B cell (primary cell): Measurements from ENCODE around the gene MBNL2.

Source experiments
- CTCF ChIP-seq: fragments of 200-600 bp; IDR thresholded peaks from one replicate; pipeline ENCODE4 v1.8.0; 2022; ENCODE audit warnings: antibody characterized with exemption, mild to moderate bottlenecking
- EZH2 ChIP-seq: IDR thresholded peaks from 2 replicates; pipeline ENCODE4 v1.6.1; 2012; ENCODE audit warnings: borderline replicate concordance, low read depth, mild to moderate bottlenecking, moderate library complexity, low read length; ENCODE audit not compliant: insufficient read depth, poor library complexity, severe bottlenecking

GRCh38 chr13:97298816-97299215, 76.7 kb downstream of the MBNL2 start:
- TF ChIP-seq CTCF (no peak), EZH2 (no peak)
